Transverse colon (tissue), 3 donors: ENCODE measurements around the gene MICAL1.

ENCODE experiments used
- POLR2A ChIP-seq: fragments of 450-650 bp; IDR thresholded peaks from one replicate; pipeline ENCODE4 v1.6.1; 2016; ENCODE audit warnings: antibody characterized with exemption, mild to moderate bottlenecking, moderate library complexity
- TF ChIP-seq, protein P1 (sequence below), 5 experiments: fragments of 200-600 bp in 3 of 5; fragments of 450-650 bp in 2 of 5; sonication (generic) in 3 of 5; IDR thresholded peaks; 1 replicate in 2 of 5; 2 replicates in 3 of 5; pipeline ENCODE4 v1.5.1; 2016 to 2017; ENCODE audit warnings: antibody characterized with exemption in 5 of 5, inconsistent platforms in 3 of 5, mild to moderate bottlenecking in 2 of 5, moderate library complexity in 1 of 5

DNA sequence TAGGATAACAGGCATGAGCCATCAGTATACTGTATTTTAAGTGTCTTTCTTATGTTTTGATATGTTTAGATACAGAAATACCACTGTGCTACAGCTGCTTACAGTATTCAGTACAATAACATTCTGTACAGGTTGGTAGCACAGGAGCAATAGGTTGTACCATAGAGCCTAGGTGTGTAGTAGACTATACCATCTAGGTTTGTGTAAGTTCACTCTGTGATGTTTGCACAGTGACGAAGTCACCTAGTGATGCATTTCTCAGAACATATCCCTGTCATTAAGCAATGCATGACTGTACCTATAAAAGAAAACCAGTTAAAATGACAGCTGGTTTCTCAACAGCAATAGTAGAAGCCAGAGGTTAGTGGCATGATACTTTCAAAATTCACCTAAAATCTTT lies 30.5 kb upstream of the MICAL1 start:
- TF ChIP-seq, protein P1, sequence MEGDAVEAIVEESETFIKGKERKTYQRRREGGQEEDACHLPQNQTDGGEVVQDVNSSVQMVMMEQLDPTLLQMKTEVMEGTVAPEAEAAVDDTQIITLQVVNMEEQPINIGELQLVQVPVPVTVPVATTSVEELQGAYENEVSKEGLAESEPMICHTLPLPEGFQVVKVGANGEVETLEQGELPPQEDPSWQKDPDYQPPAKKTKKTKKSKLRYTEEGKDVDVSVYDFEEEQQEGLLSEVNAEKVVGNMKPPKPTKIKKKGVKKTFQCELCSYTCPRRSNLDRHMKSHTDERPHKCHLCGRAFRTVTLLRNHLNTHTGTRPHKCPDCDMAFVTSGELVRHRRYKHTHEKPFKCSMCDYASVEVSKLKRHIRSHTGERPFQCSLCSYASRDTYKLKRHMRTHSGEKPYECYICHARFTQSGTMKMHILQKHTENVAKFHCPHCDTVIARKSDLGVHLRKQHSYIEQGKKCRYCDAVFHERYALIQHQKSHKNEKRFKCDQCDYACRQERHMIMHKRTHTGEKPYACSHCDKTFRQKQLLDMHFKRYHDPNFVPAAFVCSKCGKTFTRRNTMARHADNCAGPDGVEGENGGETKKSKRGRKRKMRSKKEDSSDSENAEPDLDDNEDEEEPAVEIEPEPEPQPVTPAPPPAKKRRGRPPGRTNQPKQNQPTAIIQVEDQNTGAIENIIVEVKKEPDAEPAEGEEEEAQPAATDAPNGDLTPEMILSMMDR (IDR thresholded peaks at IDR 0.05) = no peak
- TF ChIP-seq POLR2A = no peak
